ENCODE data around the gene WSCD1. TPM values are rescaled to one million over a fixed set of nuclear protein-coding genes. Genes with fewer than 3 reads are reported as not detected.

The WSCD1 gene
- total RNA-seq, 1 experiment from 2014 or later: not detected

DNA sequence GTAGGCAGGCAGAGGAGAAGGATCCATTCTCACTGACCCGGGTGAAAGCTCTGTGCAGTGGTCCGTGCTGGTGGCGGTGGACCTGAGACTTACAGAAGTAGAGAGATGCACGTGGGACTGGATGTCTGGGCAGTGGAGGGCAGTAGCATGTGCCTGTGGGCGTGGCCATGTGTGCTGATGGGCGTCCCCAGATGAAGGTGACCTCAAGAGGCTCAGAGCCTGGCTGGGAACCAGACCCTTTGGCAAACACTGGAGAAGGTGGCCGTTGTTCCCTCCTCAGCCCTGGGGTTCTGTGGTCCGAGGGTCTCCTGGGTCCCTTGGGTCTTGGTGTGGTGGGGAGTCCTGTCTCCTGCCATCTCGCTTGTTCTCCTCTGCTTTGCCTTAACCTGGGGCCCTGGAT, 15.6 kb downstream of the WSCD1 start:
- Mint-ChIP-seq H3K4me3 (ENCODE audit: unreplicated experiment) (no peak overlapping the region), H3K9me3 (ENCODE audit: unreplicated experiment) (no peaks in the 10 kb centered on the region), H3K36me3 (ENCODE audit: insufficient read depth, unreplicated experiment) (no peaks in the 10 kb centered on the region), H3K27ac (ENCODE audit: unreplicated experiment) (no peak overlapping the region), H3K4me1 (ENCODE audit: low read depth, unreplicated experiment) (no peaks in the 10 kb centered on the region), H3K27me3 (ENCODE audit: insufficient read depth, unreplicated experiment) (peaks cover 3% of the 10 kb centered on the region)
- POLR2A ChIA-PET: no interaction called here
- no peaks in the 10 kb centered on the region for H3K36me3 ChIP-seq (ENCODE audit: control insufficient read depth, insufficient read depth, low read length)
- DNase-seq: no peak
- H3K9me3 ChIP-seq: no peaks in the 10 kb centered on the region
- no peak overlapping the region for H3K4me3 ChIP-seq (ENCODE audit: low read depth, low read length)
- H3K27me3 ChIP-seq (replicated peaks; ENCODE audit: control insufficient read depth, insufficient read depth, low read length): no peaks in the 10 kb centered on the region
- TF ChIP-seq, protein P1, sequence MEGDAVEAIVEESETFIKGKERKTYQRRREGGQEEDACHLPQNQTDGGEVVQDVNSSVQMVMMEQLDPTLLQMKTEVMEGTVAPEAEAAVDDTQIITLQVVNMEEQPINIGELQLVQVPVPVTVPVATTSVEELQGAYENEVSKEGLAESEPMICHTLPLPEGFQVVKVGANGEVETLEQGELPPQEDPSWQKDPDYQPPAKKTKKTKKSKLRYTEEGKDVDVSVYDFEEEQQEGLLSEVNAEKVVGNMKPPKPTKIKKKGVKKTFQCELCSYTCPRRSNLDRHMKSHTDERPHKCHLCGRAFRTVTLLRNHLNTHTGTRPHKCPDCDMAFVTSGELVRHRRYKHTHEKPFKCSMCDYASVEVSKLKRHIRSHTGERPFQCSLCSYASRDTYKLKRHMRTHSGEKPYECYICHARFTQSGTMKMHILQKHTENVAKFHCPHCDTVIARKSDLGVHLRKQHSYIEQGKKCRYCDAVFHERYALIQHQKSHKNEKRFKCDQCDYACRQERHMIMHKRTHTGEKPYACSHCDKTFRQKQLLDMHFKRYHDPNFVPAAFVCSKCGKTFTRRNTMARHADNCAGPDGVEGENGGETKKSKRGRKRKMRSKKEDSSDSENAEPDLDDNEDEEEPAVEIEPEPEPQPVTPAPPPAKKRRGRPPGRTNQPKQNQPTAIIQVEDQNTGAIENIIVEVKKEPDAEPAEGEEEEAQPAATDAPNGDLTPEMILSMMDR (IDR thresholded peaks at IDR 0.05; ENCODE audit: insufficient read depth in 1 of 2, low read depth in 1 of 2, low read length in 1 of 2, severe bottlenecking in 1 of 2, unreplicated experiment in 1 of 2): no peak
- no peaks in the 10 kb centered on the region for H3K4me1 ChIP-seq
- BruUV-seq (replicated peaks): no TSS peak
- CTCF ChIA-PET: no interaction called here
- intact Hi-C loops (cut with micrococcal nuclease; ENCODE audit: unreplicated experiment): no loop called here

DNA sequence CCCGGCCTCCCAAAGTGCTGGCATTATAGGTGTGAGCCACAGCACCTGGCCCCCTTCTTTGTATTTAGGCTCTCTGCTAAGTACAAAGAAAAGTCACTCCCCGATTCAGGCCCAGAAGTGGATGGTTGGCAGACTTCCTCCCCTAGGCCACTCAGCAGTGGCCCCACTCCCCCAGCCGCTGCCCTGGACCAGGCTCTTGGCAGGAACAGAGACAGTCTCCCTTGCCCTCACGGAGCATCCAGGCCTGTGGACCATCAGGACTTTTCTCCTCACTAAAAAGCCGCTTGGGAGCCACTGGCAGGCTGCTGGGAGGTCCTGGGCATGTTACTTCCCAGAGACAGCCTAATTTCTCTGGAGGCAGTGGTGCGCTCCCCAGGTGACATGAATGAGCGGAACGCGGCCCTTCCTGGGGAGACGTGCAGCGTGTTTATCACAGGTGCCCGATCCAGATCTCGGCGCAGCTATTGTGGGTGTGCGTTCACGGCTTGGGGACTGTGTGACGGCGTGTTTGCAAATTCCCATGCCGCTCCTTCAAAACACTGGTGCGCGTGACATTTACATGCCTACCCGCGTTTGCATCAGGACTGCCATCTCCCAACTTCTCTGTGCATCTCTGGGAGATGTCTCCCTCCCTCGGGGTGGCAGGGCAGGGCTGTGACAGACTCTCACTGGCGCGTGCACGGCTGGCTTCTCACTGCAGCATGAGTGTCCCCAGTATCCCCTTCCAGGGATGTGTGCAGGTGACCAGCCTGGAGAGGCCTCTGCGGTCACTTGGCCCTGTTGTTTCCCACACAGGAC, 16.6 kb downstream of the WSCD1 start:
- TF ChIP-seq, protein P1 (IDR thresholded peaks at IDR 0.05; ENCODE audit: insufficient read depth in 1 of 2, low read depth in 1 of 2, low read length in 1 of 2, severe bottlenecking in 1 of 2, unreplicated experiment in 1 of 2): no peak

DNA sequence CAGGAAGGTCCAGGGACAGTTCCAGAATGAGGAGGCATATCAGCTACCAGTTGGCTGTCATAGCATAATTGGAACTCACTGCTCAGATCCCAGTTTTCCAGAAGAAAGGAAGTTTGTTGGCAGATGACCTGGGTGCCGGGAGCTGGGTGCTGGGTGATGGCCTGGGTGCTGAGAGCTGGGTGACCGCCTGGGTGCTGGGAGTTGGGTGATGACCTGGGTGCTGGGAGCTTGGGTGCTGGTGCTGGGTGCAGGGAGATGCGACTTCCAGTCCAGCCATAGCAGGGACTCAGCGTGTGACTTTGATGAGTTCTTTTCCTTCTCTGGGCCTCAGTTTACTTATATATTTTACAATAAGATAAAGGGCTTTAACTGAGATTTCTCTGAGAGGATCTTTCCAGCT, 18.0 kb downstream of the WSCD1 start:
- no peaks in the 10 kb centered on the region for H3K9me3 Mint-ChIP-seq (ENCODE audit: unreplicated experiment)
- no peak overlapping the region for H3K27ac Mint-ChIP-seq (ENCODE audit: unreplicated experiment)
- H3K9me3 ChIP-seq: no peaks in the 10 kb centered on the region
- ChIA-PET POLR2A (no interaction called here), CTCF (no interaction called here)
- no peaks in the 10 kb centered on the region for H3K27me3 Mint-ChIP-seq (ENCODE audit: insufficient read depth, unreplicated experiment)
- H3K4me1 ChIP-seq: no peaks in the 10 kb centered on the region
- intact Hi-C loops (cut with micrococcal nuclease; ENCODE audit: unreplicated experiment): no loop called here
- no peaks in the 10 kb centered on the region for H3K36me3 Mint-ChIP-seq (ENCODE audit: insufficient read depth, unreplicated experiment)
- TF ChIP-seq, protein P1 (IDR thresholded peaks at IDR 0.05; ENCODE audit: insufficient read depth in 1 of 2, low read depth in 1 of 2, low read length in 1 of 2, severe bottlenecking in 1 of 2, unreplicated experiment in 1 of 2): no peak
- H3K36me3 ChIP-seq (ENCODE audit: control insufficient read depth, insufficient read depth, low read length): no peaks in the 10 kb centered on the region
- no peak overlapping the region for H3K4me3 Mint-ChIP-seq (ENCODE audit: unreplicated experiment)
- BruUV-seq (replicated peaks): no TSS peak
- no peak overlapping the region for H3K4me3 ChIP-seq (ENCODE audit: low read depth, low read length)
- H3K27me3 ChIP-seq (replicated peaks; ENCODE audit: control insufficient read depth, insufficient read depth, low read length): no peaks in the 10 kb centered on the region
- H3K4me1 Mint-ChIP-seq (ENCODE audit: low read depth, unreplicated experiment): no peaks in the 10 kb centered on the region
- no peak for DNase-seq

More for the DNA sequence above, 16.6 kb downstream of the WSCD1 start:
- DNase-seq: no peak
- no peak overlapping the region for H3K4me3 Mint-ChIP-seq (ENCODE audit: unreplicated experiment)
- POLR2A ChIA-PET: no interaction called here
- no peaks in the 10 kb centered on the region for H3K4me1 ChIP-seq
- H3K36me3 Mint-ChIP-seq (ENCODE audit: insufficient read depth, unreplicated experiment): no peaks in the 10 kb centered on the region
- no peak overlapping the region for H3K4me3 ChIP-seq (ENCODE audit: low read depth, low read length)
- no peaks in the 10 kb centered on the region for H3K36me3 ChIP-seq (ENCODE audit: control insufficient read depth, insufficient read depth, low read length)
- intact Hi-C loops (cut with micrococcal nuclease; ENCODE audit: unreplicated experiment): no loop called here
- H3K27me3 Mint-ChIP-seq (ENCODE audit: insufficient read depth, unreplicated experiment): peaks cover 3% of the 10 kb centered on the region
- H3K4me1 Mint-ChIP-seq (ENCODE audit: low read depth, unreplicated experiment): no peaks in the 10 kb centered on the region
- CTCF ChIA-PET: no interaction called here
- no peaks in the 10 kb centered on the region for H3K9me3 Mint-ChIP-seq (ENCODE audit: unreplicated experiment)
- no peaks in the 10 kb centered on the region for H3K27me3 ChIP-seq (replicated peaks; ENCODE audit: control insufficient read depth, insufficient read depth, low read length)
- no peaks in the 10 kb centered on the region for H3K9me3 ChIP-seq
- H3K27ac Mint-ChIP-seq (ENCODE audit: unreplicated experiment): no peak overlapping the region
- BruUV-seq (replicated peaks): no TSS peak
